ENCODE data around the gene CPAMD8.
"Not testable (repeated sequence)": the region's sequence is repeated elsewhere in the genome, so short reads cannot be mapped to it uniquely, and the experiment has no call there.

CPAMD8 gene

GRCh38 chr19:16945762-16946465 is 80.7 kb downstream of the CPAMD8 start:
- Histone ChIP-seq H3K36me3 (peaks cover 0 to 6% (median 0%) of the 10 kb centered on the region in 11 experiments; a peak in 2 of 22 replicates), H3K4me3 (no peak overlapping the region), H3K4me2 (peak overlapping the region in 3 of 11 experiments; percentile 37 to 57 (median 56); a peak in 2 of 22 replicates), H3K9me3 (replicated peaks in 1 of 11) (no peaks in the 10 kb centered on the region), H4K20me1 (no peaks in the 10 kb centered on the region), H3K27me3 (no peaks in the 10 kb centered on the region), H3K27ac (no peak overlapping the region), H3K4me1 (peaks cover 0 to 25% (median 18%) of the 10 kb centered on the region in 10 experiments; a peak in 16 of 20 replicates), H3K9ac (no peak overlapping the region)
- TF ChIP-seq Cebpa-rat (IDR thresholded peaks at IDR 0.05): no peak

- Histone ChIP-seq H3K4me1 (peaks cover 0 to 25% (median 18%) of the 10 kb centered on the region in 10 experiments; a peak in 16 of 20 replicates), H3K4me3 (no peak overlapping the region), H3K27ac (peak overlapping the region in 5 of 11 experiments; percentile 5 to 58 (median 30); a peak in 5 of 22 replicates), H3K36me3 (peaks cover 0 to 6% (median 0%) of the 10 kb centered on the region in 11 experiments; a peak in 2 of 22 replicates), H3K27me3 (no peaks in the 10 kb centered on the region), H3K9me3 (replicated peaks in 1 of 11) (no peaks in the 10 kb centered on the region), H4K20me1 (no peaks in the 10 kb centered on the region), H3K9ac (no peak overlapping the region), H3K4me2 (peak overlapping the region in 9 of 11 experiments; percentile 29 to 57 (median 43); a peak in 18 of 22 replicates)
- no peak for TF ChIP-seq Cebpa-rat (IDR thresholded peaks at IDR 0.05)
Observed at GRCh38 chr19:16945364-16945714, 81.3 kb downstream of the CPAMD8 start.

GRCh38 chr19:16944626-16945363 is 81.8 kb downstream of the CPAMD8 start:
- peaks cover 0 to 24% (median 18%) of the 10 kb centered on the region in 10 experiments; a peak in 16 of 20 replicates for H3K4me1 ChIP-seq
- no peaks in the 10 kb centered on the region for H3K27me3 ChIP-seq
- H4K20me1 ChIP-seq: no peaks in the 10 kb centered on the region
- no peak overlapping the region for H3K4me3 ChIP-seq
- H3K9me3 ChIP-seq (replicated peaks in 1 of 11): no peaks in the 10 kb centered on the region
- no peak for TF ChIP-seq Cebpa-rat (IDR thresholded peaks at IDR 0.05)
- H3K9ac ChIP-seq: peak overlapping the region in 3 of 11 experiments; percentile 4 to 32 (median 24); a peak in 1 of 22 replicates
- peak overlapping the region in 9 of 11 experiments; percentile 29 to 57 (median 43); a peak in 18 of 22 replicates for H3K4me2 ChIP-seq
- peaks cover 0 to 6% (median 0%) of the 10 kb centered on the region in 11 experiments; a peak in 1 of 22 replicates for H3K36me3 ChIP-seq
- peak overlapping the region in 5 of 11 experiments; percentile 5 to 58 (median 30); a peak in 5 of 22 replicates for H3K27ac ChIP-seq

GRCh38 chr19:16943942-16944625 is 82.5 kb downstream of the CPAMD8 start:
- no peaks in the 10 kb centered on the region for H3K27me3 ChIP-seq
- TF ChIP-seq Cebpa-rat (IDR thresholded peaks at IDR 0.05): no peak
- no peak overlapping the region for H3K4me3 ChIP-seq
- peaks cover 0 to 6% (median 0%) of the 10 kb centered on the region in 11 experiments; a peak in 1 of 22 replicates for H3K36me3 ChIP-seq
- no peak overlapping the region for H3K9ac ChIP-seq
- H4K20me1 ChIP-seq: no peaks in the 10 kb centered on the region
- peaks cover 0 to 19% (median 17%) of the 10 kb centered on the region in 10 experiments; a peak in 16 of 20 replicates for H3K4me1 ChIP-seq
- H3K9me3 ChIP-seq (replicated peaks in 1 of 11): peaks cover 0 to 5% (median 0%) of the 10 kb centered on the region in 11 experiments; a peak in 1 of 22 replicates
- H3K4me2 ChIP-seq: peak overlapping the region in 5 of 11 experiments; percentile 29 to 57 (median 43); a peak in 7 of 22 replicates
- H3K27ac ChIP-seq: peak overlapping the region in 1 of 11 experiments; percentile 56; a peak in 1 of 22 replicates

GRCh38 chr19:16943090-16943489 is 83.5 kb downstream of the CPAMD8 start:
- Histone ChIP-seq H3K36me3 (peaks cover 0 to 11% (median 0%) of the 10 kb centered on the region in 11 experiments; a peak in 2 of 22 replicates), H3K4me1 (peaks cover 0 to 19% (median 15%) of the 10 kb centered on the region in 10 experiments; a peak in 16 of 20 replicates)
- not testable (repeated sequence) for H3K9me3 ChIP-seq (replicated peaks in 1 of 11); H3K4me3 ChIP-seq; H3K4me2 ChIP-seq; H3K9ac ChIP-seq; H3K27ac ChIP-seq; H3K27me3 ChIP-seq; H4K20me1 ChIP-seq

- no peak for TF ChIP-seq Cebpa-rat (IDR thresholded peaks at IDR 0.05)
- Histone ChIP-seq H3K4me2 (no peak overlapping the region), H3K9me3 (replicated peaks in 1 of 11) (peaks cover 0 to 13% (median 9%) of the 10 kb centered on the region in 11 experiments; a peak in 12 of 22 replicates), H3K4me3 (no peak overlapping the region), H4K20me1 (no peaks in the 10 kb centered on the region), H3K9ac (no peak overlapping the region), H3K36me3 (peaks cover 0 to 15% (median 0%) of the 10 kb centered on the region in 11 experiments; a peak in 2 of 22 replicates), H3K27ac (no peak overlapping the region), H3K27me3 (no peaks in the 10 kb centered on the region), H3K4me1 (peaks cover 0 to 19% (median 15%) of the 10 kb centered on the region in 10 experiments; a peak in 16 of 20 replicates)
Observed at GRCh38 chr19:16942583-16942982, 84.0 kb downstream of the CPAMD8 start.

GRCh38 chr19:16940626-16941025 is 86.0 kb downstream of the CPAMD8 start:
- Histone ChIP-seq H3K4me3 (no peak overlapping the region), H3K36me3 (peaks cover 0 to 20% (median 4%) of the 10 kb centered on the region in 11 experiments; a peak in 9 of 22 replicates), H3K9ac (no peak overlapping the region), H4K20me1 (no peaks in the 10 kb centered on the region), H3K27ac (no peak overlapping the region), H3K9me3 (replicated peaks in 1 of 11) (peaks cover 11 to 31% (median 22%) of the 10 kb centered on the region in 11 experiments), H3K4me1 (peaks cover 0 to 18% (median 14%) of the 10 kb centered on the region in 10 experiments; a peak in 16 of 20 replicates), H3K27me3 (no peaks in the 10 kb centered on the region), H3K4me2 (no peak overlapping the region)
- no peak for TF ChIP-seq Cebpa-rat (IDR thresholded peaks at IDR 0.05)

- H4K20me1 ChIP-seq, H3K4me2 ChIP-seq, H3K4me3 ChIP-seq, H3K27ac ChIP-seq, H3K27me3 ChIP-seq, H3K9ac ChIP-seq: not testable (repeated sequence)
- Histone ChIP-seq H3K36me3 (peaks cover 0 to 26% (median 5%) of the 10 kb centered on the region in 11 experiments; a peak in 9 of 22 replicates), H3K4me1 (peaks cover 0 to 13% (median 9%) of the 10 kb centered on the region in 10 experiments; a peak in 16 of 20 replicates), H3K9me3 (replicated peaks in 1 of 11) (peaks cover 17 to 37% (median 27%) of the 10 kb centered on the region in 11 experiments)
Observed at GRCh38 chr19:16940063-16940462, 86.5 kb downstream of the CPAMD8 start.

All from BLaER1 treated with 17β-estradiol and CSF1 and Interleukin-3, amounts not matched to agents 10 nM and 100 nM (cell line).